ENCODE data around the gene PPP1R14B. TPM values are rescaled to one million over a fixed set of nuclear protein-coding genes. Genes with fewer than 3 reads are reported as not detected.

PPP1R14B gene
- total RNA-seq, 4 donors from 2014 or later: 127 to 220 (median 158) TPM

GRCh38 chr11:64292460-64293254 lies 45.9 kb upstream of the PPP1R14B start:
- Histone ChIP-seq H3K9me3 (no peaks in the 10 kb centered on the region), H3K4me3 (peak overlapping the region; percentile 53), H3K4me1 (peaks cover 34% of the 10 kb centered on the region), H3K27ac (no peak overlapping the region), H3K27me3 (peaks cover 40% of the 10 kb centered on the region), H3K36me3 (peaks cover 6% of the 10 kb centered on the region)
- WGBS: 41% methylated on average over 34 of the region's 42 CpGs
- no peak for TF ChIP-seq POLR2AphosphoS5 (IDR thresholded peaks at IDR 0.05)
- no peak for TF ChIP-seq EP300 (IDR thresholded peaks at IDR 0.05)
- no peak for TF ChIP-seq CTCF (IDR thresholded peaks at IDR 0.05)
- TF ChIP-seq POLR2A (IDR thresholded peaks at IDR 0.05): no peak
- DNase-seq (ENCODE audit: low spot score in 2 of 2): no peak

- DNase-seq (ENCODE audit: low spot score in 2 of 2): no peak
- H3K27me3 ChIP-seq: peaks cover 33% of the 10 kb centered on the region
Observed at GRCh38 chr11:64291752-64292459, 45.2 kb upstream of the PPP1R14B start.

GRCh38 chr11:64291262-64291751 lies 44.6 kb upstream of the PPP1R14B start, which contains the start of gene KCNK4:
Gene KCNK4, plus strand, starts transcription at chr11:64291302. Its CDS starts 1,717 bp downstream, at chr11:64293019.
- no peaks in the 10 kb centered on the region for H3K9me3 ChIP-seq
- H3K4me3 ChIP-seq: peak within 1 kb of the TSS; percentile 53
- H3K4me1 ChIP-seq: peaks cover 29% of the 10 kb centered on the region
- H3K27me3 ChIP-seq: peaks cover 27% of the 10 kb centered on the region
- no peak for DNase-seq (ENCODE audit: low spot score in 2 of 2)
- 13% methylated on average over 6 of the region's 45 CpGs for WGBS
- no peak within 1 kb of the TSS for H3K27ac ChIP-seq
- H3K36me3 ChIP-seq: peaks cover 6% of the 10 kb centered on the region
- TF ChIP-seq POLR2AphosphoS5 (IDR thresholded peaks at IDR 0.05): no peak
- TF ChIP-seq POLR2A (IDR thresholded peaks at IDR 0.05): no peak
- no peak for TF ChIP-seq EP300 (IDR thresholded peaks at IDR 0.05)
- no peak for TF ChIP-seq CTCF (IDR thresholded peaks at IDR 0.05)

More at GRCh38 chr11:64291752-64292459, 45.2 kb upstream of the PPP1R14B start:
- H3K36me3 ChIP-seq: peaks cover 6% of the 10 kb centered on the region
- no peak for TF ChIP-seq EP300 (IDR thresholded peaks at IDR 0.05)
- TF ChIP-seq POLR2AphosphoS5 (IDR thresholded peaks at IDR 0.05): no peak
- no peak for TF ChIP-seq CTCF (IDR thresholded peaks at IDR 0.05)
- no peak for TF ChIP-seq POLR2A (IDR thresholded peaks at IDR 0.05)
- no peak overlapping the region for H3K27ac ChIP-seq
- no peaks in the 10 kb centered on the region for H3K9me3 ChIP-seq
- WGBS: 2% methylated on average over 15 of the region's 96 CpGs
- peak overlapping the region; percentile 53 for H3K4me3 ChIP-seq
- peaks cover 29% of the 10 kb centered on the region for H3K4me1 ChIP-seq

- peaks cover 35% of the 10 kb centered on the region for H3K4me1 ChIP-seq
- H3K9me3 ChIP-seq: no peaks in the 10 kb centered on the region
- H3K27ac ChIP-seq: no peak overlapping the region
- H3K36me3 ChIP-seq: peaks cover 6% of the 10 kb centered on the region
- peaks cover 27% of the 10 kb centered on the region for H3K27me3 ChIP-seq
- no peak for TF ChIP-seq EP300 (IDR thresholded peaks at IDR 0.05)
- TF ChIP-seq CTCF (IDR thresholded peaks at IDR 0.05): no peak
- no peak for TF ChIP-seq POLR2A (IDR thresholded peaks at IDR 0.05)
- no peak for TF ChIP-seq POLR2AphosphoS5 (IDR thresholded peaks at IDR 0.05)
- DNase-seq (ENCODE audit: low spot score in 2 of 2): no peak
- H3K4me3 ChIP-seq: no peak overlapping the region
- 66% methylated on average over 4 of the region's 10 CpGs for WGBS
Observed at GRCh38 chr11:64290352-64291261, 43.9 kb upstream of the PPP1R14B start.
